Measurements from ENCODE around the gene FLOT1. TPM values are rescaled to one million over a fixed set of nuclear protein-coding genes. Genes with fewer than 3 reads are reported as not detected.

Gene FLOT1
- total and polyA plus RNA-seq, 9 of the 15 experiments (the other 6 are each of a cell fraction or from before 2014, with no cell fraction given), result 11.7 to 149 (median 118) TPM

- CTCF ChIA-PET (ENCODE audit: low intra/inter-chr PET ratio), result no interaction called here
- Histone ChIP-seq H3K79me2 (ENCODE audit: control insufficient read depth, insufficient read depth, low read length) (no peaks in the 10 kb centered on the region), H3K27ac (ENCODE audit: extremely low read depth, low read depth, low read length) (peak overlapping the region; percentile 91), H3K4me1 (replicated peaks in 1 of 2; ENCODE audit: control insufficient read depth in 2 of 2, insufficient read depth in 2 of 2, low read length in 2 of 2) (peaks cover 48 to 56% of the 10 kb centered on the region in 2 experiments), H3K9me3 (replicated peaks; ENCODE audit: control insufficient read depth, insufficient read depth, low read depth, low read length) (no peaks in the 10 kb centered on the region), H3K36me3 (ENCODE audit: control insufficient read depth, insufficient read depth, low read length) (no peaks in the 10 kb centered on the region), H3K9me1 (ENCODE audit: control insufficient read depth, insufficient read depth, low read length) (no peaks in the 10 kb centered on the region), H3K4me2 (ENCODE audit: insufficient read depth, low read length) (peak overlapping the region; percentile 83), H3K4me3 (peak overlapping the region; percentile 21; the same call in 1 of the 2 replicates), H2AFZ (ENCODE audit: low read depth, low read length) (peak overlapping the region; percentile 100), H3K9ac (ENCODE audit: insufficient read depth in 1 of 2, low read depth in 2 of 2, low read length in 2 of 2) (peak overlapping the region in 1 of 2 experiments; percentile 84; a peak in 2 of 4 replicates), H3K27me3 (ENCODE audit: control insufficient read depth in 2 of 2, insufficient read depth in 2 of 2, low read length in 2 of 2) (no peaks in the 10 kb centered on the region), H4K20me1 (replicated peaks; ENCODE audit: control insufficient read depth, insufficient read depth, low read length) (no peaks in the 10 kb centered on the region)
- in situ Hi-C loops (cut with MboI) (no loop called here), intact Hi-C loops (cut with micrococcal nuclease) (loop anchor here (5.0 kb wide), 1 partner anchor 40 kb away; no protein-coding TSS in a partner anchor)
- BruUV-seq (replicated peaks), result TSS peak; percentile 94
- ATAC-seq (peak; percentile 6; the same call in 2 of the 3 replicates), FAIRE-seq (no peak), DNase-seq (ENCODE audit: extremely low read depth in 1 of 4, low spot score in 3 of 4) (no peak)
- POLR2A ChIA-PET, result interaction anchor here (0.6 to 2.9 kb wide), 16 partner anchors 8 to 227 kb away, joined by 3 to 19 read pairs (median 4); no protein-coding TSS in a partner anchor
- TF ChIP-seq, protein P1, sequence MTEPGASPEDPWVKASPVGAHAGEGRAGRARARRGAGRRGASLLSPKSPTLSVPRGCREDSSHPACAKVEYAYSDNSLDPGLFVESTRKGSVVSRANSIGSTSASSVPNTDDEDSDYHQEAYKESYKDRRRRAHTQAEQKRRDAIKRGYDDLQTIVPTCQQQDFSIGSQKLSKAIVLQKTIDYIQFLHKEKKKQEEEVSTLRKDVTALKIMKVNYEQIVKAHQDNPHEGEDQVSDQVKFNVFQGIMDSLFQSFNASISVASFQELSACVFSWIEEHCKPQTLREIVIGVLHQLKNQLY (CRISPR knock-in tag; conservative IDR thresholded peaks at IDR 0.05), result 0 out of 4 replicates have a peak, but pooled peaks of 1 of the 2 experiments have one; percentile 48
- TF ChIP-seq, protein P2, sequence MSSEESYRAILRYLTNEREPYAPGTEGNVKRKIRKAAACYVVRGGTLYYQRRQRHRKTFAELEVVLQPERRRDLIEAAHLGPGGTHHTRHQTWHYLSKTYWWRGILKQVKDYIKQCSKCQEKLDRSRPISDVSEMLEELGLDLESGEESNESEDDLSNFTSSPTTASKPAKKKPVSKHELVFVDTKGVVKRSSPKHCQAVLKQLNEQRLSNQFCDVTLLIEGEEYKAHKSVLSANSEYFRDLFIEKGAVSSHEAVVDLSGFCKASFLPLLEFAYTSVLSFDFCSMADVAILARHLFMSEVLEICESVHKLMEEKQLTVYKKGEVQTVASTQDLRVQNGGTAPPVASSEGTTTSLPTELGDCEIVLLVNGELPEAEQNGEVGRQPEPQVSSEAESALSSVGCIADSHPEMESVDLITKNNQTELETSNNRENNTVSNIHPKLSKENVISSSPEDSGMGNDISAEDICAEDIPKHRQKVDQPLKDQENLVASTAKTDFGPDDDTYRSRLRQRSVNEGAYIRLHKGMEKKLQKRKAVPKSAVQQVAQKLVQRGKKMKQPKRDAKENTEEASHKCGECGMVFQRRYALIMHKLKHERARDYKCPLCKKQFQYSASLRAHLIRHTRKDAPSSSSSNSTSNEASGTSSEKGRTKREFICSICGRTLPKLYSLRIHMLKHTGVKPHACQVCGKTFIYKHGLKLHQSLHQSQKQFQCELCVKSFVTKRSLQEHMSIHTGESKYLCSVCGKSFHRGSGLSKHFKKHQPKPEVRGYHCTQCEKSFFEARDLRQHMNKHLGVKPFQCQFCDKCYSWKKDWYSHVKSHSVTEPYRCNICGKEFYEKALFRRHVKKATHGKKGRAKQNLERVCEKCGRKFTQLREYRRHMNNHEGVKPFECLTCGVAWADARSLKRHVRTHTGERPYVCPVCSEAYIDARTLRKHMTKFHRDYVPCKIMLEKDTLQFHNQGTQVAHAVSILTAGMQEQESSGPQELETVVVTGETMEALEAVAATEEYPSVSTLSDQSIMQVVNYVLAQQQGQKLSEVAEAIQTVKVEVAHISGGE (CRISPR knock-in tag; IDR thresholded peaks at IDR 0.05), result 0 out of 6 replicates have a peak, but pooled peaks of 1 of the 3 experiments have one; percentile 16
- TF ChIP-seq NR4A1 (CRISPR knock-in tag; IDR thresholded peaks at IDR 0.05) (no peak), NR4A1 (tag; IDR thresholded peaks at IDR 0.05) (0 out of 2 replicates have a peak, but pooled peaks have one; percentile 1), SIN3A (IDR thresholded peaks at IDR 0.05; ENCODE audit: borderline replicate concordance in 2 of 2, control insufficient read depth in 1 of 2, low read depth in 2 of 2, low read length in 2 of 2) (no peak), ARNT (IDR thresholded peaks at IDR 0.05) (0 out of 4 replicates have a peak, but pooled peaks of 1 of the 2 experiments have one; percentile 15), PRMT5 (CRISPR knock-in tag; IDR thresholded peaks at IDR 0.05) (no peak), SRF (CRISPR knock-in tag; IDR thresholded peaks at IDR 0.05) (no peak), CEBPB (tag; IDR thresholded peaks at IDR 0.05) (peak; percentile 98), KDM5B (IDR thresholded peaks at IDR 0.05; ENCODE audit: insufficient replicate concordance, low read depth, low read length) (peak; percentile 50), MCM3 (IDR thresholded peaks at IDR 0.05) (no peak), GATAD2A (IDR thresholded peaks at IDR 0.05) (no peak), ZNF584 (CRISPR knock-in tag; IDR thresholded peaks at IDR 0.05; ENCODE audit: low read depth) (no peak), SPI1 (IDR thresholded peaks at IDR 0.05; ENCODE audit: borderline replicate concordance, low read depth, low read length) (no peak), PTRF (tag; IDR thresholded peaks at IDR 0.05) (peak; percentile 32; the same call in 1 of the 2 replicates)
- TF ChIP-seq, protein P3, sequence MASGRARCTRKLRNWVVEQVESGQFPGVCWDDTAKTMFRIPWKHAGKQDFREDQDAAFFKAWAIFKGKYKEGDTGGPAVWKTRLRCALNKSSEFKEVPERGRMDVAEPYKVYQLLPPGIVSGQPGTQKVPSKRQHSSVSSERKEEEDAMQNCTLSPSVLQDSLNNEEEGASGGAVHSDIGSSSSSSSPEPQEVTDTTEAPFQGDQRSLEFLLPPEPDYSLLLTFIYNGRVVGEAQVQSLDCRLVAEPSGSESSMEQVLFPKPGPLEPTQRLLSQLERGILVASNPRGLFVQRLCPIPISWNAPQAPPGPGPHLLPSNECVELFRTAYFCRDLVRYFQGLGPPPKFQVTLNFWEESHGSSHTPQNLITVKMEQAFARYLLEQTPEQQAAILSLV (tag; IDR thresholded peaks at IDR 0.05), result peak; percentile 40; the same call in 1 of the 2 replicates
These were observed 40.0 kb upstream of the FLOT1 start for GRCh38 chr6:30782425-30783014.
